HepG2 (cell line): ENCODE measurements around the gene LEUTX. TPM values are rescaled to one million over a fixed set of nuclear protein-coding genes. Genes with fewer than 3 reads are reported as not detected.

Experiments
- ELF4 ChIP-seq: sonication (generic); formaldehyde crosslinking; IDR thresholded peaks from 2 replicates; pipeline ENCODE4 v1.5.0; 2020; ENCODE audit warnings: missing genetic modification reagents, mild to moderate bottlenecking, moderate library complexity, borderline replicate concordance
- FOXP1 ChIP-seq, 2 experiments: fragments of 450-650 bp in 1 of 2; IDR thresholded peaks; 2 replicates each; pipeline ENCODE4 v1.6.1; 2017 to 2018; ENCODE audit warnings: antibody characterized with exemption in 1 of 2
- FOXP4 ChIP-seq: sonication (generic); formaldehyde crosslinking; IDR thresholded peaks from 2 replicates; pipeline ENCODE4 v1.4.0; 2020; ENCODE audit warnings: missing genetic modification reagents
- HCFC1 ChIP-seq: fragments of 150-350 bp; IDR thresholded peaks from 2 replicates; pipeline ENCODE4 v1.6.1; 2014; ENCODE audit warnings: low read depth, low read length
- KMT2B ChIP-seq: IDR thresholded peaks from 2 replicates; pipeline ENCODE4 v1.6.1; 2016; ENCODE audit warnings: missing genetic modification reagents, missing compliant biosample characterization
- LCORL ChIP-seq, 2 experiments: fragments of 450-650 bp in 1 of 2; sonication (generic) in 1 of 2; formaldehyde crosslinking in 1 of 2; IDR thresholded peaks; 2 replicates each; pipeline versions ENCODE4 v1.5.0 to v1.6.1; 2017 to 2020; ENCODE audit warnings: antibody characterized with exemption in 1 of 2, missing genetic modification reagents in 1 of 2
- NFE2L1 ChIP-seq: sonication (generic); formaldehyde crosslinking; IDR thresholded peaks from 2 replicates; pipeline ENCODE4 v1.4.0; 2020; ENCODE audit warnings: missing genetic modification reagents, mild to moderate bottlenecking, borderline replicate concordance
- NFYB ChIP-seq: sonication (generic); formaldehyde crosslinking; IDR thresholded peaks from 2 replicates; pipeline ENCODE4 v1.4.0; 2020; ENCODE audit warnings: missing genetic modification reagents
- PBX3 ChIP-seq: sonication (generic); formaldehyde crosslinking; IDR thresholded peaks from 2 replicates; pipeline ENCODE4 v1.8.1; 2023; ENCODE audit warnings: missing genetic modification reagents, inconsistent platforms, borderline replicate concordance
- PHB2 ChIP-seq: fragments of 450-650 bp; IDR thresholded peaks from 2 replicates; pipeline ENCODE4 v1.6.1; 2018; ENCODE audit not compliant: partially characterized antibody
- POLR2AphosphoS5 ChIP-seq: IDR thresholded peaks from 2 replicates; pipeline ENCODE4 v1.6.1; 2012; ENCODE audit warnings: low read depth, low read length
- RELA ChIP-seq: sonication (generic); formaldehyde crosslinking; IDR thresholded peaks from 2 replicates; pipeline ENCODE4 v1.4.0; 2020; ENCODE audit warnings: missing genetic modification reagents
- TBX3 ChIP-seq: fragments of 450-650 bp; IDR thresholded peaks from 2 replicates; pipeline ENCODE4 v1.6.1; 2017; ENCODE audit warnings: antibody characterized with exemption, mild to moderate bottlenecking, inconsistent platforms, borderline replicate concordance
- ZBTB4 ChIP-seq: sonication (generic); formaldehyde crosslinking; IDR thresholded peaks from 2 replicates; pipeline ENCODE4 v1.4.0; 2020; ENCODE audit warnings: missing genetic modification reagents, mild to moderate bottlenecking, borderline replicate concordance
- ZNF253 ChIP-seq: sonication (generic); formaldehyde crosslinking; IDR thresholded peaks from 2 replicates; pipeline ENCODE4 v1.8.0; 2022; ENCODE audit warnings: mild to moderate bottlenecking, missing genetic modification reagents, borderline replicate concordance
- ZNF34 ChIP-seq: sonication (generic); formaldehyde crosslinking; IDR thresholded peaks from 2 replicates; pipeline ENCODE4 v1.4.0; 2020; ENCODE audit warnings: mild to moderate bottlenecking, missing genetic modification reagents, borderline replicate concordance
- ZNF350 ChIP-seq: sonication (generic); formaldehyde crosslinking; IDR thresholded peaks from 2 replicates; pipeline ENCODE4 v1.4.0; 2020; ENCODE audit warnings: mild to moderate bottlenecking, low read depth, missing genetic modification reagents, borderline replicate concordance
- ZNF598 ChIP-seq: sonication (generic); formaldehyde crosslinking; IDR thresholded peaks from 2 replicates; pipeline ENCODE4 v1.5.1; 2020; ENCODE audit warnings: mild to moderate bottlenecking, missing genetic modification reagents, borderline replicate concordance
- ZNF607 ChIP-seq: sonication (generic); formaldehyde crosslinking; IDR thresholded peaks from 2 replicates; pipeline ENCODE4 v1.5.1; 2020; ENCODE audit warnings: missing genetic modification reagents, mild to moderate bottlenecking, borderline replicate concordance
- polyA plus RNA-seq, 8 experiments: library from polyadenylated mRNA; depleted of rRNA in 3 of 8; stranded (reverse) in 7 of 8; unstranded in 1 of 8; fragments of >200 nt; fragmentation: Illumina TruSeq in 4 of 8; extraction: Trizol in 4 of 8; gene quantifications; 2 replicates each; pipeline versions ENCODE4 v1.2.1 to v1.2.3, GENCODE V29; 2011 to 2016; ENCODE audit warnings: low read depth in 4 of 8, missing spikeins in 1 of 8, mixed read lengths in 1 of 8; ENCODE audit not compliant: insufficient read depth in 1 of 8
- total RNA-seq, 5 experiments: library from RNA; depleted of rRNA; stranded (reverse); fragments of >200 nt; fragmentation: Illumina TruSeq; extraction: Trizol; gene quantifications; 2 replicates each; pipeline ENCODE4 v1.2.3, GENCODE V29; 2016; ENCODE audit warnings: low read depth in 1 of 5
- TF ChIP-seq, protein P1 (sequence below): sonication (generic); formaldehyde crosslinking; IDR thresholded peaks from 2 replicates; pipeline ENCODE4 v1.5.0; 2020; ENCODE audit warnings: missing genetic modification reagents

LEUTX gene
- total and polyA plus RNA-seq, 2 of the 13 experiments (the other 11 are each of a cell fraction or from before 2014, with no cell fraction given), result not detected

- TF ChIP-seq ZBTB4 (CRISPR knock-in tag), result no peak
- no peak for TF ChIP-seq ZNF607 (CRISPR knock-in tag)
- peak; percentile 41; the same call in 1 of the 2 replicates for TF ChIP-seq ZNF350 (CRISPR knock-in tag)
- TF ChIP-seq TBX3, result no peak
- no peak for TF ChIP-seq FOXP1 (IDR thresholded peaks at IDR 0.05)
- no peak for TF ChIP-seq FOXP1 (CRISPR knock-in tag; IDR thresholded peaks at IDR 0.05)
- TF ChIP-seq, protein P1, sequence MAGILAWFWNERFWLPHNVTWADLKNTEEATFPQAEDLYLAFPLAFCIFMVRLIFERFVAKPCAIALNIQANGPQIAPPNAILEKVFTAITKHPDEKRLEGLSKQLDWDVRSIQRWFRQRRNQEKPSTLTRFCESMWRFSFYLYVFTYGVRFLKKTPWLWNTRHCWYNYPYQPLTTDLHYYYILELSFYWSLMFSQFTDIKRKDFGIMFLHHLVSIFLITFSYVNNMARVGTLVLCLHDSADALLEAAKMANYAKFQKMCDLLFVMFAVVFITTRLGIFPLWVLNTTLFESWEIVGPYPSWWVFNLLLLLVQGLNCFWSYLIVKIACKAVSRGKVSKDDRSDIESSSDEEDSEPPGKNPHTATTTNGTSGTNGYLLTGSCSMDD (CRISPR knock-in tag), result no peak
- no peak for TF ChIP-seq ELF4
- TF ChIP-seq ZNF34 (CRISPR knock-in tag), result no peak
- no peak for TF ChIP-seq PBX3 (CRISPR knock-in tag)
- TF ChIP-seq ZNF598 (CRISPR knock-in tag), result peak; percentile 29; the same call in 1 of the 2 replicates
- TF ChIP-seq ZNF253 (CRISPR knock-in tag), result no peak
- no peak for TF ChIP-seq KMT2B (CRISPR knock-in tag)
- TF ChIP-seq LCORL (IDR thresholded peaks at IDR 0.05), result no peak
- no peak for TF ChIP-seq LCORL (CRISPR knock-in tag; IDR thresholded peaks at IDR 0.05)
- TF ChIP-seq NFE2L1, result no peak
- 0 out of 2 replicates have a peak, but pooled peaks have one; percentile 40 for TF ChIP-seq POLR2AphosphoS5
- no peak for TF ChIP-seq PHB2
- peak; percentile 75 for TF ChIP-seq HCFC1
- TF ChIP-seq NFYB (CRISPR knock-in tag), result peak; percentile 82
- TF ChIP-seq FOXP4, result no peak
- no peak for TF ChIP-seq RELA (CRISPR knock-in tag)
These were observed 45.8 kb downstream of the LEUTX start (continued) for GRCh38 chr19:39824143-39825092.
